ENCODE results near the gene PRLHR.
A peak's percentile ranks its signal among the peaks of the same experiment; 100 is the strongest.

The PRLHR gene

GRCh38 chr10:118590334-118590733, 5.1 kb downstream of the PRLHR start:
- H3K4me3 ChIP-seq (ENCODE audit: low read length), result no peak overlapping the region
- no peak for TF ChIP-seq CTCF (conservative IDR thresholded peaks at IDR 0.05; ENCODE audit: low read length)
- no peak for DNase-seq (ENCODE audit: low read depth)

GRCh38 chr10:118587881-118588651, 7.4 kb downstream of the PRLHR start:
- DNase-seq (ENCODE audit: low read depth), result no peak
- no peak overlapping the region for H3K4me3 ChIP-seq (ENCODE audit: low read length)
- no peak for TF ChIP-seq CTCF (conservative IDR thresholded peaks at IDR 0.05; ENCODE audit: low read length)

GRCh38 chr10:118586911-118587310, 8.5 kb downstream of the PRLHR start:
- no peak for DNase-seq (ENCODE audit: low read depth)
- H3K4me3 ChIP-seq (ENCODE audit: low read length), result no peak overlapping the region
- TF ChIP-seq CTCF (conservative IDR thresholded peaks at IDR 0.05; ENCODE audit: low read length), result no peak

- DNase-seq (ENCODE audit: low read depth), result no peak
- no peak overlapping the region for H3K4me3 ChIP-seq (ENCODE audit: low read length)
- no peak for TF ChIP-seq CTCF (conservative IDR thresholded peaks at IDR 0.05; ENCODE audit: low read length)
Measured at GRCh38 chr10:118585794-118586193, 9.7 kb downstream of the PRLHR start.

GRCh38 chr10:118585234-118585633, 10.2 kb downstream of the PRLHR start:
- no peak overlapping the region for H3K4me3 ChIP-seq (ENCODE audit: low read length)
- no peak for DNase-seq (ENCODE audit: low read depth)
- no peak for TF ChIP-seq CTCF (conservative IDR thresholded peaks at IDR 0.05; ENCODE audit: low read length)

- no peak for TF ChIP-seq CTCF (conservative IDR thresholded peaks at IDR 0.05; ENCODE audit: low read length)
- no peak overlapping the region for H3K4me3 ChIP-seq (ENCODE audit: low read length)
- DNase-seq (ENCODE audit: low read depth), result peak; percentile 68
Measured at GRCh38 chr10:118584181-118584954, 11.1 kb downstream of the PRLHR start.

GRCh38 chr10:118583611-118584010, 11.8 kb downstream of the PRLHR start:
- no peak for TF ChIP-seq CTCF (conservative IDR thresholded peaks at IDR 0.05; ENCODE audit: low read length)
- no peak overlapping the region for H3K4me3 ChIP-seq (ENCODE audit: low read length)
- no peak for DNase-seq (ENCODE audit: low read depth)
